ENCODE results near the gene PLA2G4B. TPM values are rescaled to one million over a fixed set of nuclear protein-coding genes. Genes with fewer than 3 reads are reported as not detected.

Gene PLA2G4B
- total RNA-seq, 5 donors from 2014 or later (not counting 1 experiment from before 2014, with no cell fraction given): 32.0 to 55.8 (median 44.9) TPM

DNA sequence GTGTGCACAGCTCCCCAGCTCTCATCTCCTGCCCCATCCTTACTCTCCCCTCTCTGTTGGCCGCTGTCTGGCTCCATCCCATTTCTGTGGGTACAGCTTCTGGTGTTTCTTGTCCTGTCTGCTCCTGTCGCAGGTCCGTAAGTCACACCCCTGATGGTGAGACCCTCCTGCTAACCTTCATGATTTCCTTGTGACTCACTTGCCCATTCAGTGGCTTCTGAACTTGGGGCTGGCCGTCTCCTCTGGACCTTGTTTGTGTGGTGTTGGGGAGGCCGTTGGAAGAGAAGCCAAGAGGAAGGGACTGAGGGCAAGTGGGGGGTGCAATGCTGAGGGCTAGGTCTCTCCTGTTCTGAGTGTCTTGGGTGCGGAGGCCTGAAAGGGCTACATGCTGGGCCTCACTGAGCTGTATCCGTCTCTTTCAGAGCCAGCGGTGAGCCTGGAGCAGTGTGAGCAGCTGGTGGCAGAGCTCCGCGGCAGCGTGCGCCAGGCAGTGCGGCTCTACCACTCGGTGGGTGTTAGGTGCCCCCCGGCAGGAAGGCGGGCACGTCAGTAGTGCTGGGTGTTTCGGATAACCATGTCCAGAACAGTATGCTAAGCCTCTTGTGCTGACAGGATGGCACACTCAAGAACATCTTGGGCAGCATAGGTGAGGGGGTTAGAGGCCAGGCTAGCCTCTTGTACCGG is 14.4 kb upstream of the PLA2G4B start:
- Mint-ChIP-seq H3K4me1 (peaks cover 10 to 23% (median 16%) of the 10 kb centered on the region in 3 donors), H3K27ac (no peak overlapping the region), H3K4me3 (no peak overlapping the region), H3K36me3 (peaks cover 21% of the 10 kb centered on the region), H3K27me3 (no peaks in the 10 kb centered on the region), H3K9me3 (no peaks in the 10 kb centered on the region)
- WGBS (ENCODE audit: insufficient coverage): 92% methylated on average over 14 of the region's 19 CpGs
- H3K4me3 ChIP-seq (ENCODE audit: control insufficient read depth in 1 of 2, extremely low read depth in 1 of 2, low read length in 1 of 2): no peak overlapping the region
- H3K9me3 ChIP-seq: no peaks in the 10 kb centered on the region
- H3K27ac ChIP-seq (ENCODE audit: low read length): no peak overlapping the region
- ATAC-seq (replicated peaks in 1 of 4): no peak
- H3K27me3 ChIP-seq (replicated peaks in 1 of 2; ENCODE audit: control insufficient read depth in 2 of 2, extremely low read depth in 1 of 2, insufficient read depth in 2 of 2, low read length in 1 of 2): no peaks in the 10 kb centered on the region
- peaks cover 6 to 15% of the 10 kb centered on the region in 2 experiments for H3K4me1 ChIP-seq (ENCODE audit: control insufficient read depth in 1 of 2, extremely low read depth in 1 of 2, insufficient read depth in 2 of 2, low read length in 2 of 2)
- ChIA-PET CTCF (interaction anchor here (0.6 to 1.7 kb wide), 3 partner anchors 51 to 107 kb away, joined by 3 to 6 read pairs (median 3); partner anchors contain the start of gene MAPKBP1 (in 1 of the 2)), POLR2A (no interaction called here)
- DNase-seq: no peak
- peaks cover 11 to 37% of the 10 kb centered on the region in 2 donors for H3K36me3 ChIP-seq (ENCODE audit: control insufficient read depth in 2 of 2, extremely low read depth in 1 of 2, insufficient read depth in 1 of 2, low read length in 1 of 2)

- Mint-ChIP-seq H3K36me3 (peaks cover 12% of the 10 kb centered on the region), H3K4me1 (peaks cover 18 to 28% (median 25%) of the 10 kb centered on the region in 3 donors), H3K9me3 (no peaks in the 10 kb centered on the region), H3K4me3 (no peak overlapping the region), H3K27ac (no peak overlapping the region), H3K27me3 (no peaks in the 10 kb centered on the region)
- peaks cover 8 to 32% of the 10 kb centered on the region in 2 donors for H3K36me3 ChIP-seq (ENCODE audit: control insufficient read depth in 2 of 2, extremely low read depth in 1 of 2, insufficient read depth in 1 of 2, low read length in 1 of 2)
- H3K4me3 ChIP-seq (ENCODE audit: control insufficient read depth in 1 of 2, extremely low read depth in 1 of 2, low read length in 1 of 2): no peak overlapping the region
- H3K27me3 ChIP-seq (replicated peaks in 1 of 2; ENCODE audit: control insufficient read depth in 2 of 2, extremely low read depth in 1 of 2, insufficient read depth in 2 of 2, low read length in 1 of 2): no peaks in the 10 kb centered on the region
- no peaks in the 10 kb centered on the region for H3K9me3 ChIP-seq
- 97% methylated on average over 4 of the region's 10 CpGs for WGBS (ENCODE audit: insufficient coverage)
- POLR2A ChIA-PET: no interaction called here
- no peak for ATAC-seq (replicated peaks in 1 of 4)
- no peak overlapping the region for H3K27ac ChIP-seq (ENCODE audit: low read length)
- H3K4me1 ChIP-seq (ENCODE audit: control insufficient read depth in 1 of 2, extremely low read depth in 1 of 2, insufficient read depth in 2 of 2, low read length in 2 of 2): peaks cover 6 to 24% of the 10 kb centered on the region in 2 experiments
- no peak for DNase-seq
- CTCF ChIA-PET: interaction anchor here (0.8 to 1.7 kb wide), 3 partner anchors 13 to 52 kb away, joined by 3 to 6 read pairs (median 3); partner anchors contain the start of gene MAPKBP1 (in 1 of the 2)
Observed at GRCh38 chr15:41825145-41825544, 13.5 kb upstream of the PLA2G4B start.

DNA sequence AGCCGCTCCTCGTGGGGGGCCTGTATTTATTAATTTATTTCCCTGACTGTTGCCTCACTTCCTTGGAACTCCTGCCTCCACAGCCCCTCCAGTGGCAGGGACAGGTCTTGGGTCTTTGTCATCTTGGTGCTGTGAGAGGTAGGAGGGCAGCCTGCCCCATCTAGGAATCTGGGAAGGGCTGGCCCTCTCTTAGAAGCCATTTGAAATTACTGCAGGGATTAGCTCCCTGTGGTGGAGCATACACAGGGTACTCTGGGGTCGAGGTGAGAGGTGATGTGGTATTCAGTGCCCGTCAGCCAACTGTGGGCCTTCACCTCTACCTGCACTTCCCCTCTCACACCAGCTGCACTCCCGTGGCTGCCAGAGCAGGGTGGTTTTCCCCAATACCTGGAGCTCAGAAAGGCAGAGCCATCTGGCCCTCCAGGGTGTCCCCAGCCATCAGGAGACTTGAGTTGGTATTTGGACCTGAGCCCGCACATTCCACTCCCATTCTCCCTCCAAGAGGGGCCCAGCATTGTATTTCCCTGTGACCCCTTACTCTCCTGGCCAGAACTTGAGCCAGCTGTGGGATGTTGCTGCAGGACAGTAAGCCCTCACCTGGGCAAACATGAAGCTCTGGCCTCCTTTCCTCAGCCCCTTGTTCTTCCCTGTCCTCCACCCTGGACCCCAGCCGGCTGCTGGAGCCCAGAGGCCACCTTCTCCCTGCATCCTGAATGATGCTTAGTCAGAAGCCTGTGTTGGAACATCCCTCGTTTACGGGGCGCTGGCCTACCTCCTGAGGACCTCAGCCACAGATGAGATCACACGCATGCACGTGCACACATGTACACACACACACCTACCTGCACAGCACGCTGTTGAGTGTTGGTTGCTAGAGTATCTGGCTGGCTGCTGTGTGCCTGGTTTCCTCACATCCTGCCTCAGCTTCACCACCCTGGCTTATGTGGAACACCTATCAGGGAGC is 12.8 kb upstream of the PLA2G4B start:
- ChIA-PET POLR2A (interaction anchor here in 1 of 2 donors (0.5 kb wide), 1 partner anchor 109 kb away, joined by 5 read pairs; no protein-coding TSS in a partner anchor), CTCF (interaction anchor here (0.8 to 0.9 kb wide), 2 partner anchors 14 to 15 kb away, joined by 3 to 4 read pairs; no protein-coding TSS in a partner anchor)
- H3K27me3 ChIP-seq (replicated peaks in 1 of 2; ENCODE audit: control insufficient read depth in 2 of 2, extremely low read depth in 1 of 2, insufficient read depth in 2 of 2, low read length in 1 of 2): no peaks in the 10 kb centered on the region
- Mint-ChIP-seq H3K4me1 (peaks cover 22 to 34% (median 32%) of the 10 kb centered on the region in 3 donors), H3K36me3 (peaks cover 12% of the 10 kb centered on the region), H3K4me3 (peak overlapping the region; percentile 73 to 95 (median 91)), H3K9me3 (no peaks in the 10 kb centered on the region), H3K27me3 (no peaks in the 10 kb centered on the region), H3K27ac (peak overlapping the region in 1 of 2 donors; percentile 64)
- ATAC-seq (replicated peaks in 1 of 4): no peak
- H3K4me1 ChIP-seq (ENCODE audit: control insufficient read depth in 1 of 2, extremely low read depth in 1 of 2, insufficient read depth in 2 of 2, low read length in 2 of 2): peaks cover 6 to 31% of the 10 kb centered on the region in 2 experiments
- no peak for DNase-seq
- H3K9me3 ChIP-seq: no peaks in the 10 kb centered on the region
- WGBS (ENCODE audit: insufficient coverage): 91% methylated on average over 4 of the region's 13 CpGs
- H3K4me3 ChIP-seq (ENCODE audit: control insufficient read depth in 1 of 2, extremely low read depth in 1 of 2, low read length in 1 of 2): no peak overlapping the region
- peaks cover 7 to 26% of the 10 kb centered on the region in 2 donors for H3K36me3 ChIP-seq (ENCODE audit: control insufficient read depth in 2 of 2, extremely low read depth in 1 of 2, insufficient read depth in 1 of 2, low read length in 1 of 2)
- no peak overlapping the region for H3K27ac ChIP-seq (ENCODE audit: low read length)

DNA sequence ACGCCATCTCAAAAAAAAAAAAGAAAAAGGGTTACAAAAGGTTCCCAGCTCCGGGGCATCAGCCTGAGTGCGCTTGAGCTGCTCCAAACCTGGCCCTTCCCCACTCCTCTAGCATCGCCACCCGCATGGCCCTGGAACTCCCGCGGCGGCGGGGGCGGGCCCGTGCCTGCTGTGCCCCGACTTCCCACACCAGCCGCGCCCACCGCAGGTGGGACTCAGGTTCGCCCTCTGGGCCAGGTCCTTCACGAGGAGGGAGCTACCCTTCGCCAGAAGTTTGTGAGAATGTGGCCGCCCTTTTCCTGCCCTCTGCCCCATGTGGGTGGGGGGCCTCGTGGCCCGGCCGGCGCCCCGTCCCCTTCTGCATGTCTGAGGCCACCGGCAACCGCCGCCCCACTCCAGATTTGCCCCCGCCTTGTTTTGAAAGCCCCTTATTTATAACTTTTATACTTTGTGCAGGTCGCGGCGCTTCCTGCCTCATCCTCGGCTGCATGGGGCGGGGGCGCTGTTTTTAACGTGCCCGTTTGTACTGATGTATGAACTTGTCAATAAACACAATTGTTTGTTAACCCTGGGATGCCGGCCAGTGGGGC is 11.3 kb upstream of the PLA2G4B start:
- ChIA-PET POLR2A (no interaction called here), CTCF (interaction anchor here (0.6 to 2.1 kb wide), 5 partner anchors 17 to 880 kb away, joined by 3 to 17 read pairs (median 4); partner anchors contain the start of gene MAPKBP1 (in 1 of the 2))
- no peaks in the 10 kb centered on the region for H3K9me3 Mint-ChIP-seq

DNA sequence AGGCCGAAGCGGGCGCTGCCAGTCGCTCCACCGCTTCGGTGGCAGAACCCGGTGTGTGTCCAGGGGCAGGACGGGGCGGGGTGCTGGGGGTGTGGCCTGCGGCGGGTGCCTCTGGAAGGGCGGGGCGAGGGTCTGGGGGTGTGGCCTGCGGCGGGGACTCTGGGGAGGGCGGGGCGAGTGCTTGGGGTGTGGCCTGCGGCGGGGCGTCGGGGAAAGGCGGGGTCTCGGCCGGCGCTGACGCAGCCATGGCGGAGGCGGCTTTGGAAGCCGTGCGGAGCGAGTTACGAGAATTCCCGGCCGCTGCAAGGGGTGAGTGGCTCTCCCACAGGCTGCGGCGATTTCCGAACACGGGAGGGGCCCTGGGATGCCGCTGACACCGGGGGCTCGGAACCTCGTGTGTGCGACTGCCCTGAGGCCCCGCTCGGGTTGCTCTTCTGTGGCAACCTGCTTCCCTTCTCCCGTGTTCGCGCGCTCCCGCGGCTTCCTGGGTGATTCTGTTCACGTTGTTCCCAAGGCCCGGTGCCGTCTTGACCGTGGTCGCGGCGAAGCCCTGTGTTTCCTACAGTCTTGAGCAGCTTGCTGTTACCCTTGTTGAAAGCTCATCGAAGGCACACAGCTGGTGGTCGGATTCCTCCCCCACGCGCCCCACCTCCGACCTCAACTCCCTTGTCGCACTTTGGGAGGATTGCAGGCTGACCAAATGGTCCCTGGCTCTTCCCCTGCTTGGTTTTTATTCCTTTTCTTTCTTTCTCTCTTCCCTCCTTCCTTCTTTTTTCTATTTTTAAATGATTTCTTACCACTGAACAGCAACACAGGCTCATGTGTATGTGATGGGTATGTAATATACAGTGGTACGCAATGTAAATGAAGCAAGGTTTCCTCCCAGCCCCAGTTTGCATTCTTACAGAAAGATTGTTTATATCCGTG is 10.5 kb upstream of the PLA2G4B start, which contains the start of gene JMJD7:
Gene JMJD7, plus strand, starts transcription at position 213 of the 927 bp plus-strand sequence. Its CDS starts 33 bp downstream, at position 246.
- no peaks in the 10 kb centered on the region for H3K9me3 Mint-ChIP-seq
- H3K27me3 Mint-ChIP-seq: no peaks in the 10 kb centered on the region
- Histone ChIP-seq H3K4me1 (ENCODE audit: control insufficient read depth in 1 of 2, extremely low read depth in 1 of 2, insufficient read depth in 2 of 2, low read length in 2 of 2) (peaks cover 20 to 54% of the 10 kb centered on the region in 2 experiments), H3K36me3 (ENCODE audit: control insufficient read depth in 2 of 2, extremely low read depth in 1 of 2, insufficient read depth in 1 of 2, low read length in 1 of 2) (peaks cover 3 to 13% of the 10 kb centered on the region in 2 donors), H3K27me3 (replicated peaks in 1 of 2; ENCODE audit: control insufficient read depth in 2 of 2, extremely low read depth in 1 of 2, insufficient read depth in 2 of 2, low read length in 1 of 2) (no peaks in the 10 kb centered on the region), H3K27ac (ENCODE audit: low read length) (peak within 1 kb of the TSS; percentile 59), H3K4me3 (ENCODE audit: control insufficient read depth in 1 of 2, extremely low read depth in 1 of 2, low read length in 1 of 2) (peak within 1 kb of the TSS; percentile 85 to 91), H3K9me3 (no peaks in the 10 kb centered on the region)
- DNase-seq (peak; percentile 81 to 98 (median 94)), ATAC-seq (replicated peaks in 1 of 4) (peak; percentile 89 to 95 (median 92))
- H3K36me3 Mint-ChIP-seq: peaks cover 17% of the 10 kb centered on the region
- H3K27ac Mint-ChIP-seq: peak within 1 kb of the TSS; percentile 86 to 91
- WGBS (ENCODE audit: insufficient coverage): under 1% methylated on average over 64 of the region's 66 CpGs
- H3K4me3 Mint-ChIP-seq: peak within 1 kb of the TSS; percentile 91 to 97 (median 95)
- ChIA-PET POLR2A (no interaction called here), CTCF (interaction anchor here in 1 of 2 donors (0.9 to 2.1 kb wide), 3 partner anchors 54 to 142 kb away, joined by 3 to 17 read pairs (median 5); partner anchors contain the start of gene MAPKBP1)
- H3K4me1 Mint-ChIP-seq: peaks cover 45 to 57% (median 55%) of the 10 kb centered on the region in 3 donors

More for the DNA sequence above, 11.3 kb upstream of the PLA2G4B start:
- Histone ChIP-seq H3K4me1 (ENCODE audit: control insufficient read depth in 1 of 2, extremely low read depth in 1 of 2, insufficient read depth in 2 of 2, low read length in 2 of 2) (peaks cover 16 to 47% of the 10 kb centered on the region in 2 experiments), H3K27me3 (replicated peaks in 1 of 2; ENCODE audit: control insufficient read depth in 2 of 2, extremely low read depth in 1 of 2, insufficient read depth in 2 of 2, low read length in 1 of 2) (no peaks in the 10 kb centered on the region), H3K36me3 (ENCODE audit: control insufficient read depth in 2 of 2, extremely low read depth in 1 of 2, insufficient read depth in 1 of 2, low read length in 1 of 2) (peaks cover 3 to 18% of the 10 kb centered on the region in 2 donors), H3K27ac (ENCODE audit: low read length) (peak overlapping the region; percentile 10), H3K9me3 (no peaks in the 10 kb centered on the region), H3K4me3 (ENCODE audit: control insufficient read depth in 1 of 2, extremely low read depth in 1 of 2, low read length in 1 of 2) (peak overlapping the region; percentile 65 to 91)
- peak in 18 of 35 experiments; percentile 3 to 58 (median 23) for DNase-seq
- Mint-ChIP-seq H3K27ac (peak overlapping the region; percentile 85 to 91), H3K4me3 (peak overlapping the region; percentile 91 to 97 (median 95)), H3K4me1 (peaks cover 38 to 49% (median 47%) of the 10 kb centered on the region in 3 donors), H3K27me3 (no peaks in the 10 kb centered on the region), H3K36me3 (peaks cover 9% of the 10 kb centered on the region)
- 4% methylated on average over 32 of the region's 37 CpGs for WGBS (ENCODE audit: insufficient coverage)
- peak; percentile 26 to 34 (median 32) for ATAC-seq (replicated peaks in 1 of 4)

Data from T-cell (primary cell).